ENCODE data around the gene ZBTB33.

ZBTB33 gene

DNA sequence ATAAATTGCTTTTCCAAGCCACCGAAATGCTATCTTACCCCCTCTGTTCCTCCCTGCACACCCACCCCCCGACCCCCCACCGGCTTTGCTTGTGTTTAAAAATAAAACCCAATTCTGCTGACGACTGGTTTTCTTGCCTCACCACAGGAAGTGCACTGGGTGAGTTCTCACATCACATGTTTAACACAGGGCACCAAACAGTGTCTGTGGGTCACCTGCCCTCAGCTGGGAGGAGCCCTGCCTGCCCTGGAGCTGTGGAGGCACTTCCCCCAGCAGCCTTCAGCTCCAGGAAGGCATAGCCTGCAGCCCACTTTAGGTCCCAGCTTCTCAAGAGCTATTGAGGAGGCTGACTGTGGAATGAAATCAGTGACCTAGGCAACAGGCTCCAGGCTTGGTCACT lies 51.8 kb downstream of the ZBTB33 start:
- Histone ChIP-seq H3K27ac (no peak overlapping the region), H3K4me3 (no peak overlapping the region), H3K36me3 (no peaks in the 10 kb centered on the region), H3K27me3 (peaks cover 0 to 4% of the 10 kb centered on the region in 2 donors), H3K4me1 (no peaks in the 10 kb centered on the region), H3K9me3 (no peaks in the 10 kb centered on the region)
- no peak for DNase-seq
- TF ChIP-seq, protein P1, sequence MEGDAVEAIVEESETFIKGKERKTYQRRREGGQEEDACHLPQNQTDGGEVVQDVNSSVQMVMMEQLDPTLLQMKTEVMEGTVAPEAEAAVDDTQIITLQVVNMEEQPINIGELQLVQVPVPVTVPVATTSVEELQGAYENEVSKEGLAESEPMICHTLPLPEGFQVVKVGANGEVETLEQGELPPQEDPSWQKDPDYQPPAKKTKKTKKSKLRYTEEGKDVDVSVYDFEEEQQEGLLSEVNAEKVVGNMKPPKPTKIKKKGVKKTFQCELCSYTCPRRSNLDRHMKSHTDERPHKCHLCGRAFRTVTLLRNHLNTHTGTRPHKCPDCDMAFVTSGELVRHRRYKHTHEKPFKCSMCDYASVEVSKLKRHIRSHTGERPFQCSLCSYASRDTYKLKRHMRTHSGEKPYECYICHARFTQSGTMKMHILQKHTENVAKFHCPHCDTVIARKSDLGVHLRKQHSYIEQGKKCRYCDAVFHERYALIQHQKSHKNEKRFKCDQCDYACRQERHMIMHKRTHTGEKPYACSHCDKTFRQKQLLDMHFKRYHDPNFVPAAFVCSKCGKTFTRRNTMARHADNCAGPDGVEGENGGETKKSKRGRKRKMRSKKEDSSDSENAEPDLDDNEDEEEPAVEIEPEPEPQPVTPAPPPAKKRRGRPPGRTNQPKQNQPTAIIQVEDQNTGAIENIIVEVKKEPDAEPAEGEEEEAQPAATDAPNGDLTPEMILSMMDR (IDR thresholded peaks at IDR 0.05) = no peak
- intact Hi-C loops (cut with DNase I; ENCODE audit: low total_unique reads) = no loop called here

DNA sequence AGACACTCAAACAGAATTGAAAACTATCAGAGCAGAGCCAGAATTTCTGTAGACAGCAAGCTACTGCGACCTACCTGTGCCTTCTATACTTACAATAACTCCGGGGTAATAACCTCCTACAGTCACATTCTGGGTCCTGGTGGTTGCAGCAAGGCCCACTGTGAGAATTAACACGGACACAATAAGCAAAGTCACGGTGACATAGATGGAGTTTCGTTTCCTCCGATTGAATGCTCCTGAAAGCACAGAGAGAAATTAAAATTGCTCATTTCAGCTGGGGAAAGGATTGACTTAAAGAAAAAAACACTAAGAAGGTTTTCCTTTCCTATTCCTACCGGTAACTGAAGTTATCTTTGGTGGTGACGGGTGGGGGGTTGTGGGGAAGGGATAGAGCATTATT lies 53.6 kb downstream of the ZBTB33 start:
- TF ChIP-seq, protein P1 (IDR thresholded peaks at IDR 0.05) = no peak

DNA sequence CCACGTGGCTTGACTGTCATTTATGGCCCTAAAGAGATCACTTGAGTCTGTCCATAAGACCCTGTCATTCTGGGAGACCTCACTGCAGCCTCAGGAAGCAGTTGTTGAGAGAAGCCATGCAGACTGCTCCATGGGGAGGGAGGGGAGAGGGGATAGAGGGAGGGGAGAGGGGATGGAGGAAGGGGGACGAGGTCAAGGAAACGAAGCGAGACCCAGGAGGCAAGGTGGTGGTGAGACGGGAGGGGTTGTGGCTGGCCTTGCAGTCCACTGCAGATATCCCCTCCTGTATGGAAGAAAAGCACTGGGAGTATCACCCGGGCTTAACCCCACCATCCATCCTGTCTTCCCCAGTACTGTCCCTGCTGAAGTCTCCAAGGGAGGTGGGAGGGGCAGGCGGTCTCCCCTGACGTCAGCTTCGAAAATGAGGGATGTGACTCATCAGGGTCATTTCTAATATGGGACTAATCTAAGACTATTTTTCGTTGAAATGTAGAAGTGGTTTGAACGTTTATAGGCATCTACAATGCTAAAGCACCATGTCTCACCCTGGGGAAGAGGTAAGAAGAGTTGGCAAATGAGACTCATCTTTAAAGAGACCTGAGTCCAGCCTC lies 55.0 kb downstream of the ZBTB33 start:
- peaks cover 0 to 25% of the 10 kb centered on the region in 2 donors for H3K27me3 ChIP-seq
- no peak overlapping the region for H3K4me3 ChIP-seq
- no peak overlapping the region for H3K27ac ChIP-seq
- H3K9me3 ChIP-seq = peaks cover 0 to 4% (median 0%) of the 10 kb centered on the region in 3 donors
- intact Hi-C loops (cut with DNase I; ENCODE audit: low total_unique reads) = no loop called here
- TF ChIP-seq, protein P1 (IDR thresholded peaks at IDR 0.05) = no peak
- H3K4me1 ChIP-seq = peaks cover 0 to 20% (median 12%) of the 10 kb centered on the region in 4 donors
- no peak for DNase-seq
- H3K36me3 ChIP-seq = no peaks in the 10 kb centered on the region

More for the DNA sequence above, 53.6 kb downstream of the ZBTB33 start:
- peaks cover 0 to 3% (median 0%) of the 10 kb centered on the region in 3 donors for H3K9me3 ChIP-seq
- H3K4me1 ChIP-seq = peaks cover 0 to 7% (median 3%) of the 10 kb centered on the region in 4 donors
- no peak overlapping the region for H3K4me3 ChIP-seq
- H3K36me3 ChIP-seq = no peaks in the 10 kb centered on the region
- DNase-seq = no peak
- no peak overlapping the region for H3K27ac ChIP-seq
- intact Hi-C loops (cut with DNase I; ENCODE audit: low total_unique reads) = no loop called here
- H3K27me3 ChIP-seq = peaks cover 0 to 12% of the 10 kb centered on the region in 2 donors

DNA sequence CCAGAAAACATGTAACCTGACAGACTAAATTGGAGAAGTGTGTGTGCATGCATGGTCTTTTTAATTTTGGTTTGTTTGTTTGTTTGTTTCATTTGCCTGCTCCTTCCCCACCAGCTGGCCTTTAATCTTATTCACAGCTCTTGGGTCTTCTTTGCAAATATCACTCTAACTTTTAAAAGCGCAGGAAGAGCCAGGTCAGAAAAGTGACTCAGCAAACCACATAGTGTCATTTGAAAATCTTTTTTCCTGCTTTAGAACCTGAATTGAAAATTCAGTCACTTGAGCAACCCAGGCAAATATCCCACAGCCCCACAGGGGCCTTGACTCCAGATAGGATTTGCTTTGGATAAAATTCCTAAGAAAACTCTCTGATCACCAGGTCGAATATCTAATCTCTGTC lies 56.0 kb downstream of the ZBTB33 start:
- peaks cover 0 to 34% of the 10 kb centered on the region in 2 donors for H3K27me3 ChIP-seq
- peaks cover 0 to 29% (median 16%) of the 10 kb centered on the region in 4 donors for H3K4me1 ChIP-seq
- intact Hi-C loops (cut with DNase I; ENCODE audit: low total_unique reads) = no loop called here
- H3K36me3 ChIP-seq = no peaks in the 10 kb centered on the region
- no peak for DNase-seq
- H3K4me3 ChIP-seq = no peak overlapping the region
- peaks cover 0 to 4% (median 0%) of the 10 kb centered on the region in 3 donors for H3K9me3 ChIP-seq
- TF ChIP-seq, protein P1 (IDR thresholded peaks at IDR 0.05) = no peak
- no peak overlapping the region for H3K27ac ChIP-seq

Data from tibial artery (tissue), 4 donors.